ENCODE measurements around the gene AGRP.

AGRP gene

GRCh38 chr16:67433131-67433719 is 50.1 kb downstream of the AGRP start:
- no peak overlapping the region for H3K27ac ChIP-seq
- H4K20me1 ChIP-seq: peaks cover 32 to 97% (median 78%) of the 10 kb centered on the region in 11 experiments
- peaks cover 17 to 71% (median 40%) of the 10 kb centered on the region in 10 experiments for H3K4me1 ChIP-seq
- no peaks in the 10 kb centered on the region for H3K9me3 ChIP-seq (replicated peaks in 1 of 11)
- H3K27me3 ChIP-seq: peaks cover 53 to 66% (median 60%) of the 10 kb centered on the region in 11 experiments
- no peak overlapping the region for H3K4me3 ChIP-seq
- no peak overlapping the region for H3K9ac ChIP-seq
- H3K4me2 ChIP-seq: peak overlapping the region in 3 of 11 experiments; percentile 18 to 96 (median 29); a peak in 2 of 22 replicates
- peaks cover 19 to 32% (median 25%) of the 10 kb centered on the region in 11 experiments for H3K36me3 ChIP-seq
- no peak for TF ChIP-seq Cebpa-rat (IDR thresholded peaks at IDR 0.05)
